ENCODE data around the gene BEND6.

BEND6 gene

GRCh38 chr6:56954403-56955170, at the start of gene BEND6:
Gene BEND6, plus strand, starts transcription at chr6:56955107. Its CDS starts 26,704 bp downstream, at chr6:56981811.
- DNase-seq = peak; percentile 20

GRCh38 chr6:56905378-56905777, 49.5 kb upstream of the BEND6 start:
- DNase-seq = no peak

- no peak for DNase-seq
Measured at GRCh38 chr6:56906752-56907151, 48.2 kb upstream of the BEND6 start.

- no peak for DNase-seq
Measured at GRCh38 chr6:56909115-56909907, 45.6 kb upstream of the BEND6 start.

GRCh38 chr6:56911847-56912246, 43.1 kb upstream of the BEND6 start:
- DNase-seq = no peak

- peak; percentile 69 for DNase-seq
Measured at GRCh38 chr6:56913285-56914074, 41.4 kb upstream of the BEND6 start.

GRCh38 chr6:56914798-56915658, 39.9 kb upstream of the BEND6 start:
- peak; percentile 71 for DNase-seq

GRCh38 chr6:56915832-56916231, 39.1 kb upstream of the BEND6 start:
- no peak for DNase-seq

- DNase-seq = no peak
Measured at GRCh38 chr6:56916849-56917551, 37.9 kb upstream of the BEND6 start.

GRCh38 chr6:56922645-56923044, 32.3 kb upstream of the BEND6 start:
- no peak for DNase-seq

GRCh38 chr6:56923565-56923964, 31.3 kb upstream of the BEND6 start:
- DNase-seq = no peak

GRCh38 chr6:56927538-56928453, 27.1 kb upstream of the BEND6 start:
- DNase-seq = no peak

- no peak for DNase-seq
Measured at GRCh38 chr6:56930846-56931245, 24.1 kb upstream of the BEND6 start.

- DNase-seq = no peak
Measured at GRCh38 chr6:56932910-56933477, 21.9 kb upstream of the BEND6 start.

- no peak for DNase-seq
Measured at GRCh38 chr6:56933650-56934049, 21.3 kb upstream of the BEND6 start.

- no peak for DNase-seq
Measured at GRCh38 chr6:56934876-56935275, 20.0 kb upstream of the BEND6 start.

- no peak for DNase-seq
Measured at GRCh38 chr6:56936466-56936865, 18.4 kb upstream of the BEND6 start.

GRCh38 chr6:56938649-56939191, 16.2 kb upstream of the BEND6 start:
- no peak for DNase-seq

GRCh38 chr6:56940463-56940862, 14.4 kb upstream of the BEND6 start:
- no peak for DNase-seq

GRCh38 chr6:56940977-56941376, 13.9 kb upstream of the BEND6 start:
- DNase-seq = no peak
